PC-3 (cell line): Measurements from ENCODE around the gene RPL27A.

Source experiments
- CTCF ChIP-seq: fragments of 300-600 bp; sonication (generic); conservative IDR thresholded peaks from 2 replicates; pipeline ENCODE4 v1.5.1; 2017; ENCODE audit warnings: antibody characterized with exemption, low read depth, mild to moderate bottlenecking, low read length
- EZH2phosphoT487 ChIP-seq: fragments of 300-600 bp; sonication (generic); IDR thresholded peaks from 2 replicates; pipeline ENCODE4 v1.6.1; 2018; ENCODE audit warnings: mild to moderate bottlenecking, antibody characterized with exemption, low read length, borderline replicate concordance

GRCh38 chr11:8711895-8712442, 29.4 kb downstream of the RPL27A start:
- TF ChIP-seq CTCF = no peak
- TF ChIP-seq EZH2phosphoT487 = no peak
